Stimulated activated CD8-positive, alpha-beta memory T cell treated with anti-CD3 and anti-CD28 coated beads, Interleukin-12 subunit alpha, Interleukin-12 subunit beta, amount 100 ng/mL, for 1 hour (primary cell): ENCODE measurements around the gene RFPL1.

Experiments used
- DNase-seq: peaks from one replicate; pipeline ENCODE4 v3.0.0-alpha.2; 2020; ENCODE audit warnings: low read depth

RFPL1 gene

GRCh38 chr22:29443452-29443851 is 5.1 kb downstream of the RFPL1 start:
- DNase-seq: no peak

- no peak for DNase-seq
Observed at GRCh38 chr22:29443861-29444792, 5.7 kb downstream of the RFPL1 start.

GRCh38 chr22:29445508-29445907 is 7.1 kb downstream of the RFPL1 start:
- DNase-seq: no peak

DNA sequence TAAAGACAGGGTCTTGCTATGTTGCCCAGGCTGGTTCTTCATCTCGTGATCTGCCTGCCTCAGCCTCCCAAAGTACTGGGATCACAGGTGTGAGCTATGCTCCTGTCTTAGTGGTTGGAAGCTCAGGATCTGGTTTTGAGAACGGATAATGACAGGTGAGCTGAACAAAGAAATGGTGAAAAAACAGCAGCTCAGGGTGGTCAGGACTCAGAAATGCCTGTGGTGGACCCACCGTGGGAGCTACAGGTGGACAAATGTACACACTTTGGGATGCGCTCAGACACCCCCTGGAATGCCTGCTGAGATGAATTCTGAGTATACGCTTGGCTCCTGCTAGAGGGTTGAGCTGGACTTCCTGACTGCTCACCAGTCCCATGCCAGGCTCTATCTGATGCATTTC is 9.5 kb downstream of the RFPL1 start:
- DNase-seq: no peak

- no peak for DNase-seq
Observed at GRCh38 chr22:29449296-29449875, 11.0 kb downstream of the RFPL1 start.

DNA sequence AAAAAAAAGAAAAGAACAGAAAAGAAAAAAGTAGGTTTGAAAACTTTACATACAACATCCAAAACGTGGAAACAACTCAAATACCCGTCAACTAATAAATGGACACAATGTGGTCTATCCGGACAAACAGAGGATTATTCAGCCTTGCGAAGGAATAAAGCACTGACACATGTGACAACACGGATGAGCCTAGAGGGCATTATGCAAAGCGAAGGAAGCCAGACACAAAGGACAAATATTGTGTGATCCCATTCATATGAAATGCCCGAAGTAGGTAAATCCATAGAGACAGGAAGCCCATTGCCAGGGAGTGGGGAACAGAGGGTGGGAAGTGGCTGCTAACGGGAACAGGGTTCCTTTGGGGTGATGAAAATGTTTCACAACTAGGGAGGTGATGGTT is 11.8 kb downstream of the RFPL1 start:
- no peak for DNase-seq

DNA sequence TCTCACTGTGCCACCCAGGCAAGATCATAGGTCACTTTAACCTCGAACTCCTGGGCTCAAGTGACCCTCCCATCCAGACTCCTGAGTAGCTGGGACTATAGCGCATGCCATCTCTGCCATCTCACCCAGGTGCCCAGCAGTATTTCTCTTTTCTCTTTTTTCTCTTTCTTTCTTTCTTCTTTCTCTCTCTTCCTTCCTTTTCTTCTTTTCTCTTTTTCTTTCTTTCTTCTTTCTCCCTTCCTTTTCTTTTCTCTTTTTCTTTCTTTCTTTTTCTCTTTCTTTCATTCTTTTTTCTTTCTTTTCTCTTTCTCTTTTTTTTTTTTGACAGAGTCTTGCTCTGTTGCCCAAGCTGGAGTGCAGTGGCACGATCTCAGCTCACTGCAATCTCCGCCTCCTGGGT is 13.5 kb downstream of the RFPL1 start:
- DNase-seq: no peak

- no peak for DNase-seq
Observed at GRCh38 chr22:29454276-29454675, 15.9 kb downstream of the RFPL1 start.

DNA sequence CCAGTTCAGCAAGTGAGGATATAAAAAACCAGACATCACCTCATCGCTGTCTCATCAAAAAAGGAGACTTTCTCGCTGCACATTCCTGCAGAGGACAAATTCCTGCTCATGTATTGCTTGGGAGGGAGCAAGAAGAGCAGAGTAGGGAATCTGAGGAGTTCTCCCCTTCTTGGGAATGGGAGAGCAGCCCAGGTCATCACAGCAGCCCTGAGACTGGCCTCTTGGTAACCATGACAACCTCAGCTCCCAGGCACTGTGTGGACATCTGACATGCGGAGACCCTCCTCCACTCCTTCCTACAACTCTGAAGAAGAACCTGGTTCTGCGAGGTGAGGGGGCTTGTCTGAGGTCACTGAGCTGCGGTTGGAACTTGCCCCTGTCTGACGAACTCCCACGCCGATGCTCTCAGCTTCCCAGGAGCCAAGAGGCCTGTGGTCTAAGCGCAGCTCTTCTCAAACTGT is 17.9 kb downstream of the RFPL1 start:
- DNase-seq: no peak

GRCh38 chr22:29457730-29458129 is 19.3 kb downstream of the RFPL1 start:
- no peak for DNase-seq

DNA sequence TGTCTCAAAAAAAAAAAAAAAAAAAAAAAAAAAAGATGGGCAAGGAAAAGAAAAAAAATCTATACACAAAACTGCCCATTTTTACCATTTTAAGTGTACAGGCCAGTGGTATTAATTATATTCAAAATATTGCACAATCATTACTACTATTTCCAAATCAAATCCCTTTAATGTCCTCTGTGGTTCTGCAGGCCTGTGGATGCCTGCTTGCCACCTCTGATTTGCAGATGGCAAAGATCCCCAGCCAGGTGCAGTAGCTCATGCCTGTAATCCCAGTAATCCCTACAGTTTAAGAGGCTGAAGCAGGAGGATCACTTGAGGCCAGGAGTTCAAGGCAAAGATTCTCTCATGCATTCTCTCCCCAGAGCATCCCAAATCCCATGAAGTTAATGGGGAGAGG is 20.2 kb downstream of the RFPL1 start:
- DNase-seq: no peak

GRCh38 chr22:29459773-29460172 is 21.4 kb downstream of the RFPL1 start:
- DNase-seq: no peak

DNA sequence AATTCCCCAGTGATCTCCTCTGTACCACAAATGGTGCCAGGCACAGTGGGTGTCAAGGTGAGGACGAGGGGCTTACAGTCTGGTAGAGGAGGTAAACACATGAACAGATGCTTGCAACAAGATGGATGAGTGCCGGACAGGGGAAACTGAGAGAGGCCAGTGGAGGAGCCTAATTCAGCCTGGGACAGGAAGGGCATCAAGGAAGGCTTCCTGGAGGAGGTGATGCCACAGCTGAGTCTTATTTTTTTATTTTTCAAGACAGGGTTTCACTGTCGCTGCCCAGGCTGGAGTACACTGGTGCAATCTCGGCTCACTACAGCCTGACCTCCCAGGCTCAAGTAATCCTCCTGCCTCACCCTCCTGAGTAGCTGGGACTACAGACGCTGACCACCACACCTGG is 22.9 kb downstream of the RFPL1 start:
- no peak for DNase-seq

GRCh38 chr22:29463629-29464028 is 25.2 kb downstream of the RFPL1 start:
- no peak for DNase-seq

DNA sequence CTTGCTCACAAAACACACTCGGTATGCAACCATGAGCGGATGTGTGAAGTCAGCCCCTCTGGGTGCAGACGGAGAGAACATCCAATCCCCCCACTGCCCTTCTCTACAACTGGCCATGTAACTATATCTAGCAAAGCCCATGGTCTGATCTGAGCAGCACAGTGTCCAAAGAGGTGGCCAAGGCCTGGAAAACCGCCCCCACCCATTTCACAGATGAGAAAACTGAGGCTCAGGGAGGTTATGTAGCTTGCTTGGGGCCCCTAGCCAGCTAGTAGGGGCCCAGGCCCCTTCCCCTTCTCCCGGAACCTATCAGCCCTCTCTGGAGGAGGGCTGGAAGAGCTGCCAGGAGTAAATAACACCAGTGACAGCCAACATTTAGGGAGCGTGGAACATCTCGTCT is 26.2 kb downstream of the RFPL1 start:
- no peak for DNase-seq

DNA sequence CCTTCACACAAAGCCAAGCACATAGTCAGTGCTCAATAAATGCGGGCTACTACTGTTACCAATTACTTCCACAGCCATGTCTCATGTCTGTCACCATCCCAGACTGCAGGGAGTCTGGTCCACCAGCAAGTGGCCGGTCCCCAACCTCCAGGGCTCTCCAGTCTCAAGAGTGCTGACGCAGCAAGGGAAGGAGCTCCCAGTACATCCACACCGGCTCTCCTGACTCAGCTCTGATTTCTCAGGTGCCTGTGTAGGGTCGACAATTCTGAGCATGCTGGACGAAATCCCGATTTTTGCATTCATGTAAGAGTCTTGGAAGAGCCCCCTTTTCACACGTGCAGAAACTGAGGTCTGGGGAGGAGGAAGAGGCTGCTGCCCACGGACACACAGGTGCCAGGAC is 31.4 kb downstream of the RFPL1 start:
- no peak for DNase-seq

GRCh38 chr22:29470159-29470855 is 31.9 kb downstream of the RFPL1 start:
- peak; percentile 28 for DNase-seq

DNA sequence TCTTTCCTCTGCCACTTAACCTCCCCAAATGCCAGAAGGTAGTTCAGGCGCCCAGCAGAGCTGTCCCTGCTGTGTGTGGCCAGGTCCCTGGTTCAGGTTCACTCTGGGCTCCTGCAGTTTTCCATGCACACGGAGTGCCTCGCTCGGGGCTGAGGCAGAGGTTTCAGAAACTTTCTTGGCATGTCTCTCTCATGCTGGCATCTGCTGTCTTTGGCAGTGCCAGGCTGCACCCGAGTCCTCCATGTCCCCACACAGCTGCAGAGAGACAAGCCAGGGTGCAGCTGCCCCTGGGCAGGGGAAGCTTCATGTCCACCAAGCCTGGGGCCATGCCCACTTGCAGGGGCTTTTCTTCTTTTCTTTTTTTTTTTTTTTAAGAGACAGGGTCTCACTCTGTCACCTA is 34.6 kb downstream of the RFPL1 start:
- DNase-seq: no peak

GRCh38 chr22:29475550-29475949 is 37.2 kb downstream of the RFPL1 start:
- DNase-seq: no peak

- DNase-seq: no peak
Observed at GRCh38 chr22:29476116-29476515, 37.7 kb downstream of the RFPL1 start.

DNA sequence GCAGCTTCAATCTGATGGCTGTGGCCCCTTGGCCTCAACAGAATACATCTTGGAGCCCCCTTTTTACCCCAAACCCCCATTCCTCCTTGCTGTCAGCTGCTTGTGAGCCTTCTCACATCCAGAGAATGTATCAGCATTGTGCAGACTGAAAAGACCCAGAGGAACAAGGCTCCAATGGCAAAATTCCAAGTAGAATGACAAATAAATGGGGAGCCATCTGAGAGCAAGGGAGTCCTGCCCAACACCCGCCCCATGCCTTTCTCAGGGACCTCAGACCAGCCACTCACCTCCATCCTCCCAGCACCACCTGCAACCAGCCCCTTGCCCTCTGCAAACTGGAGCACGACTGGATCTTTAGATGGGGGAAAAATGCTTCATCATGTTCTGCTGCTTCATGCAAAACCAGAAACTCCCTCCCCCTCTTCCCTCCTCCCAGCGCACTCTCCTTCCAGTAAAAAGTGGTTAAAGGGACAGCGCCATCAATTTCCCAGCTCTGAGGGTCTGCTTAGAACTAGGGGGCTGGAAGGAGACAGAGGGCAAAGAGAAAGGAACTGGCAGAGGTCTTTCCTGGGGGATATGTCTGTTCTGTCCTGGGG is 39.4 kb downstream of the RFPL1 start:
- no peak for DNase-seq
